GM12878 (cell line): ENCODE data around the gene WNT5A.

ENCODE experiments used
- ASH2L ChIP-seq: fragments of 300-600, 200-600 bp; sonication (generic); IDR thresholded peaks from 2 replicates; pipeline ENCODE4 v1.6.1; 2017; ENCODE audit warnings: low read depth, mild to moderate bottlenecking, borderline replicate concordance
- CBFB ChIP-seq: IDR thresholded peaks from 2 replicates; pipeline ENCODE4 v1.6.1; 2016; ENCODE audit warnings: antibody characterized with exemption, low read depth
- CTCF ChIP-seq, 3 experiments: IDR thresholded peaks in 2 of 3; conservative IDR thresholded peaks in 1 of 3; 2 replicates each; pipeline ENCODE4 v1.5.1; 2011; ENCODE audit warnings: low read depth in 3 of 3, low read length in 3 of 3, mild to moderate bottlenecking in 3 of 3, control low read depth in 2 of 3, moderate library complexity in 2 of 3, inconsistent platforms in 1 of 3, mixed read lengths in 1 of 3; ENCODE audit not compliant: control insufficient read depth in 2 of 3, insufficient read depth in 1 of 3; ENCODE audit errors: extremely low read depth in 1 of 3
- NFIC ChIP-seq: IDR thresholded peaks from 2 replicates; pipeline ENCODE4 v1.6.1; 2012; ENCODE audit warnings: low read depth, mild to moderate bottlenecking, inconsistent platforms, low read length, moderate library complexity
- RB1 ChIP-seq: fragments of 450-650 bp; formaldehyde crosslinking; IDR thresholded peaks from 2 replicates; pipeline ENCODE4 v1.6.1; 2017; ENCODE audit warnings: mild to moderate bottlenecking, borderline replicate concordance

DNA sequence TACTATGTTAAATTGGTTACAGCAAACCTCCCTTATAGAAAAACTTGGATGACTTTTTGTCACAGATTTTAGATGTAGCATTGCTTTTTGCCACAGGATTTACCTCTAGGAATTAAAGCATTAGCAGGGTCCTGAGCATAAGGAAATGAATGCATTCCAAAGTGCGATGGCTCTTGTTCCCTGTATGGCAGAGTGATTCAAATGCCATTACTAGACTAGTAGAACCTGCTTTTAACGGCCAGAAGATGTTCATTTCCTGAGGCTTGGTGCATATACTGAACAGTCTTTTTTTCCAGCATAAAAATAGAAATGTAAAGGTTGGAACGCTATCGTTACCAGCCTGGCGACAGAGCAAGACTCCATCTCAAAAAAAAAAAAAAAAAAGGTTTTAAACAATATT is 59.4 kb downstream of the WNT5A start:
- no peak for TF ChIP-seq ASH2L
- TF ChIP-seq CTCF (IDR thresholded peaks at IDR 0.05 in 2 of 3, conservative IDR thresholded peaks at IDR 0.05 in 1 of 3; ENCODE audit: control insufficient read depth in 2 of 3, extremely low read depth in 1 of 3, insufficient read depth in 1 of 3, low read depth in 3 of 3, low read length in 3 of 3): no peak
- TF ChIP-seq RB1: no peak
- no peak for TF ChIP-seq NFIC
- no peak for TF ChIP-seq CBFB
